SU-DHL-6 (cell line): ENCODE data around the gene FANK1.

Experiments used
- EZH2phosphoT487 ChIP-seq: fragments of 200-600 bp; sonication (generic), shearing (Covaris generic); conservative IDR thresholded peaks from 2 replicates; pipeline ENCODE4 v1.6.1; 2018; ENCODE audit warnings: mild to moderate bottlenecking, antibody characterized with exemption, low read length, moderate library complexity, mixed read lengths
- TF ChIP-seq, protein P1 (sequence below): fragments of 200-600 bp; sonication (generic); IDR thresholded peaks from one replicate; pipeline ENCODE4 v1.5.1; 2017; ENCODE audit warnings: antibody characterized with exemption, mild to moderate bottlenecking, low read length, moderate library complexity; ENCODE audit not compliant: insufficient read depth, poor library complexity, severe bottlenecking

DNA sequence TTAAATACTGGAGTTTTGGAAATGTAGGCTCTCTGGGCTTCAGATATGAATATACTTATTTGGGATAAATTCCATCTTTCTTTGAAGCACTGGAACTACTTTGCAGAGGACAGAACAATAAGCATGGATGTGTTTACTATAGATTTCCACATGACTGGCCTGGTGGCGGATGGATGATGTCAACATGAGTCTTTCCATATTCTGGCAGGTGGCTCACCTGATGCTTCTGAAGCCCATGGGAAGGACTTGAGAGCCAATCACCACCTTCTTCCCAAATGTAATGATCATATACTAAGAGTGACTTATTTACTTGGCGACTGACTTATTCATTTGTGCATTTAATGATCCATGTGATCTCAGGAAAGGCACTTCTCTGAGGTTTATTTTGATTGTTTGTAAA lies 110.5 kb downstream of the FANK1 start:
- TF ChIP-seq, protein P1, sequence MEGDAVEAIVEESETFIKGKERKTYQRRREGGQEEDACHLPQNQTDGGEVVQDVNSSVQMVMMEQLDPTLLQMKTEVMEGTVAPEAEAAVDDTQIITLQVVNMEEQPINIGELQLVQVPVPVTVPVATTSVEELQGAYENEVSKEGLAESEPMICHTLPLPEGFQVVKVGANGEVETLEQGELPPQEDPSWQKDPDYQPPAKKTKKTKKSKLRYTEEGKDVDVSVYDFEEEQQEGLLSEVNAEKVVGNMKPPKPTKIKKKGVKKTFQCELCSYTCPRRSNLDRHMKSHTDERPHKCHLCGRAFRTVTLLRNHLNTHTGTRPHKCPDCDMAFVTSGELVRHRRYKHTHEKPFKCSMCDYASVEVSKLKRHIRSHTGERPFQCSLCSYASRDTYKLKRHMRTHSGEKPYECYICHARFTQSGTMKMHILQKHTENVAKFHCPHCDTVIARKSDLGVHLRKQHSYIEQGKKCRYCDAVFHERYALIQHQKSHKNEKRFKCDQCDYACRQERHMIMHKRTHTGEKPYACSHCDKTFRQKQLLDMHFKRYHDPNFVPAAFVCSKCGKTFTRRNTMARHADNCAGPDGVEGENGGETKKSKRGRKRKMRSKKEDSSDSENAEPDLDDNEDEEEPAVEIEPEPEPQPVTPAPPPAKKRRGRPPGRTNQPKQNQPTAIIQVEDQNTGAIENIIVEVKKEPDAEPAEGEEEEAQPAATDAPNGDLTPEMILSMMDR = no peak
- no peak for TF ChIP-seq EZH2phosphoT487
